CD14-positive monocyte (primary cell): Measurements from ENCODE around the gene CACHD1. TPM values are rescaled to one million over a fixed set of nuclear protein-coding genes. Genes with fewer than 3 reads are reported as not detected.

ENCODE experiments used
- DNase-seq, 3 donors: peaks; one replicate each; pipeline ENCODE4 v3.0.0-alpha.2; 2011 to 2022
- H2AFZ ChIP-seq: 2 replicates; pipeline ENCODE4 v1.6.0; 2012; ENCODE audit warnings: mild to moderate bottlenecking, low read depth, low read length, inconsistent platforms; ENCODE audit not compliant: insufficient read depth, poor library complexity, severe bottlenecking
- H3K27ac ChIP-seq, 2 donors: 1 replicate in 1 of 2; 2 replicates in 1 of 2; pipeline ENCODE4 v1.5.1; 2012 to 2013; ENCODE audit warnings: low read length in 2 of 2, control low read depth in 1 of 2, inconsistent platforms in 1 of 2, low read depth in 1 of 2, mild to moderate bottlenecking in 1 of 2
- H3K27me3 ChIP-seq, 2 donors: one replicate each; pipeline versions ENCODE4 v1.6.0 to v1.6.1; 2011 to 2013; ENCODE audit warnings: low read length in 2 of 2; ENCODE audit not compliant: control insufficient read depth in 2 of 2, insufficient read depth in 2 of 2
- H3K36me3 ChIP-seq, 2 donors: replicated peaks in 1 of 2; 1 replicate in 1 of 2; 2 replicates in 1 of 2; pipeline versions ENCODE4 v1.5.1 to v1.6.1; 2012 to 2013; ENCODE audit warnings: low read length in 2 of 2, control low read depth in 1 of 2, inconsistent platforms in 1 of 2, mild to moderate bottlenecking in 1 of 2; ENCODE audit not compliant: insufficient read depth in 2 of 2, control insufficient read depth in 1 of 2
- H3K4me1 ChIP-seq, 2 donors: 1 replicate in 1 of 2; 2 replicates in 1 of 2; pipeline versions ENCODE4 v1.5.1 to v1.6.1; 2012 to 2013; ENCODE audit warnings: low read length in 2 of 2, control low read depth in 1 of 2, inconsistent platforms in 1 of 2, mild to moderate bottlenecking in 1 of 2, moderate library complexity in 1 of 2; ENCODE audit not compliant: insufficient read depth in 2 of 2, control insufficient read depth in 1 of 2
- H3K4me2 ChIP-seq: replicated peaks from 2 replicates; pipeline ENCODE3; 2012; ENCODE audit warnings: low read length, moderate library complexity, mild to moderate bottlenecking; ENCODE audit not compliant: poor library complexity, severe bottlenecking; ENCODE audit errors: extremely low read depth
- H3K4me3 ChIP-seq, 3 experiments: fragments of 200-600 bp in 1 of 3; sonication (generic) in 1 of 3; replicated peaks in 1 of 3; 1 replicate in 2 of 3; 2 replicates in 1 of 3; pipeline ENCODE4 v1.5.1; 2011 to 2013; ENCODE audit warnings: low read length in 3 of 3, mild to moderate bottlenecking in 3 of 3, control low read depth in 2 of 3, low read depth in 2 of 3, inconsistent platforms in 1 of 3, moderate library complexity in 1 of 3
- H3K79me2 ChIP-seq: 2 replicates; pipeline ENCODE4 v1.6.0; 2012; ENCODE audit warnings: mild to moderate bottlenecking, control low read depth, inconsistent platforms, low read length, moderate library complexity; ENCODE audit not compliant: insufficient read depth
- H3K9ac ChIP-seq: 2 replicates; pipeline ENCODE4 v1.6.0; 2017; ENCODE audit warnings: low read length, mild to moderate bottlenecking; ENCODE audit not compliant: insufficient read depth, poor library complexity, severe bottlenecking
- H3K9me3 ChIP-seq, 2 donors: replicated peaks in 1 of 2; 1 replicate in 1 of 2; 2 replicates in 1 of 2; pipeline versions ENCODE4 v1.5.1 to v1.6.1; 2012 to 2013; ENCODE audit warnings: low read length in 2 of 2, control low read depth in 1 of 2; ENCODE audit not compliant: control insufficient read depth in 1 of 2, insufficient read depth in 1 of 2
- H4K20me1 ChIP-seq: 2 replicates; pipeline ENCODE4 v1.6.0; 2012; ENCODE audit warnings: mild to moderate bottlenecking, low read length, control low read depth, moderate library complexity; ENCODE audit not compliant: insufficient read depth
- H3K27ac Mint-ChIP-seq, 7 donors: one replicate each; pipeline ENCODE4 v1.8.0; 2020; ENCODE audit warnings: mild to moderate bottlenecking in 7 of 7, mixed read lengths in 7 of 7, moderate library complexity in 6 of 7, inconsistent platforms in 2 of 7
- H3K27me3 Mint-ChIP-seq, 3 donors: one replicate each; pipeline ENCODE4 v1.8.0; 2021 to 2022; ENCODE audit warnings: low read depth in 3 of 3, mild to moderate bottlenecking in 3 of 3, mixed read lengths in 3 of 3, moderate library complexity in 3 of 3, inconsistent platforms in 1 of 3
- H3K36me3 Mint-ChIP-seq, 2 donors: one replicate each; pipeline ENCODE4 v1.8.0; 2020; ENCODE audit warnings: mixed read lengths in 2 of 2, inconsistent platforms in 1 of 2, mild to moderate bottlenecking in 1 of 2
- H3K4me1 Mint-ChIP-seq: one replicate; pipeline ENCODE4 v1.8.0; 2020; ENCODE audit warnings: mild to moderate bottlenecking, mixed read lengths
- H3K4me3 Mint-ChIP-seq, 2 donors: one replicate each; pipeline ENCODE4 v1.8.0; 2020; ENCODE audit warnings: mild to moderate bottlenecking in 2 of 2, mixed read lengths in 2 of 2, moderate library complexity in 1 of 2
- H3K9me3 Mint-ChIP-seq, 7 donors: one replicate each; pipeline ENCODE4 v1.8.0; 2020 to 2022; ENCODE audit warnings: mixed read lengths in 7 of 7, mild to moderate bottlenecking in 6 of 7, moderate library complexity in 6 of 7, inconsistent platforms in 2 of 7
- WGBS: methylation state at CpG from one replicate; pipeline ENCODE4 v1.1.5; 2013; ENCODE audit warnings: missing lambda C conversion rate; ENCODE audit not compliant: insufficient coverage; 5-methylcytosine and 5-hydroxymethylcytosine counted together
- intact Hi-C, 2 donors: fragments of 100-400 bp; cut with micrococcal nuclease; formaldehyde crosslinking; loops; one replicate each; pipeline versions ENCODE4 v1.15.0 to v1.15.1; 2023
- polyA plus RNA-seq, 3 donors: library from polyadenylated mRNA; depleted of rRNA in 1 of 3; unstranded in 2 of 3; stranded (reverse) in 1 of 3; fragments of 300-500 nt in 2 of 3; fragments of >200 nt in 1 of 3; fragmentation: Illumina TruSeq in 2 of 3; gene quantifications; 1 replicate in 2 of 3; 2 replicates in 1 of 3; pipeline ENCODE4 v1.2.3, GENCODE V29; 2012 to 2021
- TF ChIP-seq, protein P1 (sequence below): fragments of 200-600 bp; IDR thresholded peaks from one replicate; pipeline ENCODE4 v1.8.0; 2022; ENCODE audit warnings: antibody characterized with exemption, mild to moderate bottlenecking

The CACHD1 gene
- polyA plus RNA-seq, 3 donors: 0.12 TPM; not detected in 2

DNA sequence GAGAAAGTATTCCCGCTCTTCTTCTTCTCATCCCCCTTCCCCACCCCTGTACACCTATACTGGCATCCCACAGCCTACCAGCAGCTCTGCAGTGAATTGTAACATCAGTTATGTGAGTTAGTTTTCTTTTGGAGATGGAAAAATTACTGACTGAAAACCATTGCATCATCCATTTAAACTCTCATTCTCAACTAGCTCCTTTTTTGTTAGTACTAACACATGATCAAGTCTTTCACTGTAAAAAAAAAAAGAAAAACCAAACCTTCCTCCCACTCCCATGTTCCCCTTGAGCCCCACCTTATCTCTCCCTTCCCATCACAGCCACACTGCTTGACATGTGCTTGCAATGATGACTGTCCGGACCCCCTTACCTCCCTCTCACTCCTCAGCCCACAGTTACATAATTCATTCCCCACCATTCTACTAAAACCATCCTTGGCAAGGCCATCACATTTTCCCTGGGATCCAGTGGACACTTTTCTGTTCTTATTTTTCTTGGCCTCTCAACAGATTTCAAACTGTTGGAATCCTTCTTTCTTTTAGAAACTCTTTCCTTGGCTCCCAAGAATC, 251.7 kb downstream of the CACHD1 start:
- H3K4me3 Mint-ChIP-seq: no peak overlapping the region
- intact Hi-C loops: no loop called here
- peak overlapping the region in 2 of 7 donors; percentile 16 to 17 for H3K27ac Mint-ChIP-seq
- TF ChIP-seq, protein P1, sequence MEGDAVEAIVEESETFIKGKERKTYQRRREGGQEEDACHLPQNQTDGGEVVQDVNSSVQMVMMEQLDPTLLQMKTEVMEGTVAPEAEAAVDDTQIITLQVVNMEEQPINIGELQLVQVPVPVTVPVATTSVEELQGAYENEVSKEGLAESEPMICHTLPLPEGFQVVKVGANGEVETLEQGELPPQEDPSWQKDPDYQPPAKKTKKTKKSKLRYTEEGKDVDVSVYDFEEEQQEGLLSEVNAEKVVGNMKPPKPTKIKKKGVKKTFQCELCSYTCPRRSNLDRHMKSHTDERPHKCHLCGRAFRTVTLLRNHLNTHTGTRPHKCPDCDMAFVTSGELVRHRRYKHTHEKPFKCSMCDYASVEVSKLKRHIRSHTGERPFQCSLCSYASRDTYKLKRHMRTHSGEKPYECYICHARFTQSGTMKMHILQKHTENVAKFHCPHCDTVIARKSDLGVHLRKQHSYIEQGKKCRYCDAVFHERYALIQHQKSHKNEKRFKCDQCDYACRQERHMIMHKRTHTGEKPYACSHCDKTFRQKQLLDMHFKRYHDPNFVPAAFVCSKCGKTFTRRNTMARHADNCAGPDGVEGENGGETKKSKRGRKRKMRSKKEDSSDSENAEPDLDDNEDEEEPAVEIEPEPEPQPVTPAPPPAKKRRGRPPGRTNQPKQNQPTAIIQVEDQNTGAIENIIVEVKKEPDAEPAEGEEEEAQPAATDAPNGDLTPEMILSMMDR: no peak
- Histone ChIP-seq H2AFZ (no peak overlapping the region), H3K36me3 (no peaks in the 10 kb centered on the region), H3K4me2 (no peak overlapping the region), H3K27ac (no peak overlapping the region), H4K20me1 (no peaks in the 10 kb centered on the region), H3K27me3 (no peaks in the 10 kb centered on the region), H3K4me3 (no peak overlapping the region), H3K4me1 (no peaks in the 10 kb centered on the region), H3K79me2 (no peaks in the 10 kb centered on the region), H3K9ac (no peak overlapping the region), H3K9me3 (peaks cover 0 to 7% of the 10 kb centered on the region in 2 donors)
- 100% methylated on average over 1 of the region's 2 CpGs for WGBS
- no peaks in the 10 kb centered on the region for H3K36me3 Mint-ChIP-seq
- H3K4me1 Mint-ChIP-seq: no peaks in the 10 kb centered on the region
- DNase-seq: no peak
- peaks cover 0 to 7% (median 0%) of the 10 kb centered on the region in 3 donors for H3K27me3 Mint-ChIP-seq
- H3K9me3 Mint-ChIP-seq: peaks cover 2 to 12% (median 4%) of the 10 kb centered on the region in 7 donors

GRCh38 chr1:64727861-64728260, 257.9 kb downstream of the CACHD1 start:
- Histone ChIP-seq H3K27me3 (no peaks in the 10 kb centered on the region), H3K9me3 (no peaks in the 10 kb centered on the region), H2AFZ (no peak overlapping the region), H4K20me1 (no peaks in the 10 kb centered on the region), H3K4me2 (no peak overlapping the region), H3K4me1 (no peaks in the 10 kb centered on the region), H3K9ac (no peak overlapping the region), H3K27ac (no peak overlapping the region), H3K36me3 (no peaks in the 10 kb centered on the region), H3K4me3 (no peak overlapping the region), H3K79me2 (no peaks in the 10 kb centered on the region)
- Mint-ChIP-seq H3K36me3 (no peaks in the 10 kb centered on the region), H3K4me3 (no peak overlapping the region), H3K27ac (no peak overlapping the region), H3K9me3 (peaks cover 0 to 3% (median 0%) of the 10 kb centered on the region in 7 donors), H3K27me3 (peaks cover 0 to 8% (median 0%) of the 10 kb centered on the region in 3 donors), H3K4me1 (no peaks in the 10 kb centered on the region)
- WGBS: 100% methylated on average over 1 of the region's 1 CpG
- intact Hi-C loops: no loop called here
- DNase-seq: no peak
- TF ChIP-seq, protein P1: no peak
